ENCODE data around the gene CCL11. TPM values are rescaled to one million over a fixed set of nuclear protein-coding genes. Genes with fewer than 3 reads are reported as not detected.

The CCL11 gene
- total and polyA plus RNA-seq, 2 experiments from 2014 or later = not detected

DNA sequence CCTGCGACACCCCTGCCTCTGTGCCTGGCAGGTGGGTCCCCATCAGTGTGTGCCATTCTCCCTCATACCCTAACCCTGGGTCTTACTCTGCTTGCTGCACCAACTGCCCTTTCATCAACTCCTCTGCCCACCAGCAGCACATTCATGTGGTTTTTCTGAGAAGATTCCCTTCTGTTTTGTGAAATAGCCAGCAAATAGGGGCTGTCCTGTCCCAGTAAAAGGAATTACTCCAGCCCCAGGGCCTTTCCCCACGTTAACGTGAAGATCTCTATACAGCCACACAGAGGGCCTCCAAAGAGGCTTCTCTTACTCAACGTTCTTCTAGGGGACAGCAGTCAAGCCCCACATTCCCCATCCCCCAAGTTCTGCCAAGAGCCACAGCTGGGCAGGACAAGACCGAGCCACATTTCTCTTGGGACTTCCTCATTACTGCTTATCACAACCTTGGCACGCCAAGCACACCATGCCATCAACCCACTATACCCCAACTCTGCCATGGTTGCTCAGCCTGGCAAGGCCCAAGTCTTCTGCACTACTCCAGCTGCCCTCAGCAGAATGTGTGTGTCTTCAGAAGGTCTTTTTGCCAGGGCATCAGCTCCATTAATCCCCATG lies 49.2 kb upstream of the CCL11 start:
- Histone ChIP-seq H3K36me3 (ENCODE audit: insufficient read depth) (no peaks in the 10 kb centered on the region), H3K9me2 (ENCODE audit: insufficient read depth) (no peaks in the 10 kb centered on the region), H3K27ac (ENCODE audit: low read depth) (no peak overlapping the region), H3K27me3 (ENCODE audit: insufficient read depth) (no peaks in the 10 kb centered on the region), H2AFZ (no peak overlapping the region), H3K4me1 (ENCODE audit: insufficient read depth) (no peaks in the 10 kb centered on the region; the same call in 1 of the 2 replicates), H3K79me2 (replicated peaks; ENCODE audit: insufficient read depth) (no peaks in the 10 kb centered on the region), H3K4me2 (no peak overlapping the region), H3K4me3 (no peak overlapping the region), H3F3A (replicated peaks; ENCODE audit: low read depth) (no peaks in the 10 kb centered on the region), H4K20me1 (replicated peaks; ENCODE audit: insufficient read depth) (no peaks in the 10 kb centered on the region)
- ATAC-seq (no peak), DNase-seq (ENCODE audit: low spot score) (no peak)
- H3K4me1 Mint-ChIP-seq = peaks cover 13% of the 10 kb centered on the region; the same call in 2 of the 3 replicates
- no peak overlapping the region for H3K27ac Mint-ChIP-seq
- H3K4me3 Mint-ChIP-seq = no peak overlapping the region
- TF ChIP-seq STAT1 (IDR thresholded peaks at IDR 0.05; ENCODE audit: unreplicated experiment) = no peak
- TF ChIP-seq JUNB (IDR thresholded peaks at IDR 0.05; ENCODE audit: unreplicated experiment) = no peak
- TF ChIP-seq CTCF (conservative IDR thresholded peaks at IDR 0.05; ENCODE audit: low read depth in 2 of 2) = no peak
- no peak for TF ChIP-seq CREB1 (CRISPR knock-in tag; IDR thresholded peaks at IDR 0.05; ENCODE audit: low read depth)
- TF ChIP-seq ZNF114 (CRISPR knock-in tag; IDR thresholded peaks at IDR 0.05) = no peak
- no peak for TF ChIP-seq NANOG (IDR thresholded peaks at IDR 0.05; ENCODE audit: borderline replicate concordance)
- no peak for TF ChIP-seq EZH2phosphoT487 (IDR thresholded peaks at IDR 0.05; ENCODE audit: unreplicated experiment)
- TF ChIP-seq, protein P1, sequence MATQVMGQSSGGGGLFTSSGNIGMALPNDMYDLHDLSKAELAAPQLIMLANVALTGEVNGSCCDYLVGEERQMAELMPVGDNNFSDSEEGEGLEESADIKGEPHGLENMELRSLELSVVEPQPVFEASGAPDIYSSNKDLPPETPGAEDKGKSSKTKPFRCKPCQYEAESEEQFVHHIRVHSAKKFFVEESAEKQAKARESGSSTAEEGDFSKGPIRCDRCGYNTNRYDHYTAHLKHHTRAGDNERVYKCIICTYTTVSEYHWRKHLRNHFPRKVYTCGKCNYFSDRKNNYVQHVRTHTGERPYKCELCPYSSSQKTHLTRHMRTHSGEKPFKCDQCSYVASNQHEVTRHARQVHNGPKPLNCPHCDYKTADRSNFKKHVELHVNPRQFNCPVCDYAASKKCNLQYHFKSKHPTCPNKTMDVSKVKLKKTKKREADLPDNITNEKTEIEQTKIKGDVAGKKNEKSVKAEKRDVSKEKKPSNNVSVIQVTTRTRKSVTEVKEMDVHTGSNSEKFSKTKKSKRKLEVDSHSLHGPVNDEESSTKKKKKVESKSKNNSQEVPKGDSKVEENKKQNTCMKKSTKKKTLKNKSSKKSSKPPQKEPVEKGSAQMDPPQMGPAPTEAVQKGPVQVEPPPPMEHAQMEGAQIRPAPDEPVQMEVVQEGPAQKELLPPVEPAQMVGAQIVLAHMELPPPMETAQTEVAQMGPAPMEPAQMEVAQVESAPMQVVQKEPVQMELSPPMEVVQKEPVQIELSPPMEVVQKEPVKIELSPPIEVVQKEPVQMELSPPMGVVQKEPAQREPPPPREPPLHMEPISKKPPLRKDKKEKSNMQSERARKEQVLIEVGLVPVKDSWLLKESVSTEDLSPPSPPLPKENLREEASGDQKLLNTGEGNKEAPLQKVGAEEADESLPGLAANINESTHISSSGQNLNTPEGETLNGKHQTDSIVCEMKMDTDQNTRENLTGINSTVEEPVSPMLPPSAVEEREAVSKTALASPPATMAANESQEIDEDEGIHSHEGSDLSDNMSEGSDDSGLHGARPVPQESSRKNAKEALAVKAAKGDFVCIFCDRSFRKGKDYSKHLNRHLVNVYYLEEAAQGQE (IDR thresholded peaks at IDR 0.05; ENCODE audit: unreplicated experiment) = no peak
- no peak for TF ChIP-seq EZH2 (IDR thresholded peaks at IDR 0.05; ENCODE audit: low read depth, unreplicated experiment)
- TF ChIP-seq ZNF331 (CRISPR knock-in tag; IDR thresholded peaks at IDR 0.05; ENCODE audit: low read depth) = no peak
- H3K9me3 Mint-ChIP-seq = no peaks in the 10 kb centered on the region
- peaks cover 7% of the 10 kb centered on the region for H3K27me3 Mint-ChIP-seq (ENCODE audit: insufficient read depth, low read depth, poor library complexity)
- H3K36me3 Mint-ChIP-seq (ENCODE audit: low read depth) = no peaks in the 10 kb centered on the region

DNA sequence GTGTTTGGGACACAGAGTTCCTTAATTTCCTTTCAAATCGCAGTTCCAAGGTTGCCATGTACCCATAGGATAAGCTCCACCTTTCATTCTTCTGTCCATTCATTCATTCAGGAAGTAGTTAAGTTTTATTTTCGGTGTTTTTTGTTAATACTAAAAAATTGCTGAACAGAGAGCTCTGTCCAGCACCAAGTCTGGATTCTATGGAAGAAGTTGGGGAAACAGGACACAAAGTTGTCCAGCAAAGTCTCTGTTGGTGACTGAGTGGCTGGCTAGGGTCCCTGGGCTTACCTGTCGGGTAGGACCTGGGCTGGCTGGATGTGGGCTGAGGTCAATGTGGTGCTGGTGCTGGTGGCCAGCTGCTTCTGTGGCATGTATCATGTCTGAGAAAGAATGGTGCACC lies 48.1 kb upstream of the CCL11 start:
- no peak overlapping the region for H3K4me3 Mint-ChIP-seq
- TF ChIP-seq CREB1 (CRISPR knock-in tag; IDR thresholded peaks at IDR 0.05; ENCODE audit: low read depth) = no peak
- no peak for TF ChIP-seq POLR2AphosphoS5 (IDR thresholded peaks at IDR 0.05; ENCODE audit: low read depth)
- no peak for TF ChIP-seq NANOG (IDR thresholded peaks at IDR 0.05; ENCODE audit: borderline replicate concordance)

More for the DNA sequence above, 48.1 kb upstream of the CCL11 start:
- Histone ChIP-seq H2AFZ (no peak overlapping the region), H3K4me1 (ENCODE audit: insufficient read depth) (peaks cover 5% of the 10 kb centered on the region), H3K79me2 (replicated peaks; ENCODE audit: insufficient read depth) (no peaks in the 10 kb centered on the region), H3K36me3 (ENCODE audit: insufficient read depth) (no peaks in the 10 kb centered on the region), H3K27ac (ENCODE audit: low read depth) (no peak overlapping the region), H3K4me2 (no peak overlapping the region), H4K20me1 (replicated peaks; ENCODE audit: insufficient read depth) (no peaks in the 10 kb centered on the region), H3K27me3 (ENCODE audit: insufficient read depth) (no peaks in the 10 kb centered on the region), H3K9me2 (ENCODE audit: insufficient read depth) (no peaks in the 10 kb centered on the region), H3K4me3 (no peak overlapping the region), H3F3A (replicated peaks; ENCODE audit: low read depth) (no peaks in the 10 kb centered on the region)
- ATAC-seq (no peak), DNase-seq (ENCODE audit: low spot score) (no peak)
- Mint-ChIP-seq H3K36me3 (ENCODE audit: low read depth) (no peaks in the 10 kb centered on the region), H3K27me3 (ENCODE audit: insufficient read depth, low read depth, poor library complexity) (peaks cover 7% of the 10 kb centered on the region), H3K27ac (no peak overlapping the region), H3K4me1 (peaks cover 16% of the 10 kb centered on the region), H3K9me3 (no peaks in the 10 kb centered on the region)
